GM18511 (cell line): Measurements from ENCODE around the gene DMPK.
"Not testable (repeated sequence)": the region's sequence is repeated elsewhere in the genome, so short reads cannot be mapped to it uniquely, and the experiment has no call there.

Experiments
- ATAC-seq: cut with Tn5 transposase; IDR thresholded peaks from one replicate; pipeline ENCODE4 v1.9.1; 2021; ENCODE audit warnings: mild to moderate bottlenecking, moderate library complexity; ENCODE audit not compliant: unreplicated experiment

Gene DMPK

GRCh38 chr19:45752639-45753038, 29.7 kb downstream of the DMPK start:
- ATAC-seq = no peak

- not testable (repeated sequence) for ATAC-seq
Measured at GRCh38 chr19:45751483-45751882, 30.8 kb downstream of the DMPK start.

GRCh38 chr19:45747513-45747912, 34.8 kb downstream of the DMPK start:
- ATAC-seq = no peak

GRCh38 chr19:45746866-45747265, 35.4 kb downstream of the DMPK start:
- no peak for ATAC-seq

- ATAC-seq = no peak
Measured at GRCh38 chr19:45745606-45746005, 36.7 kb downstream of the DMPK start.

- ATAC-seq = no peak
Measured at GRCh38 chr19:45742969-45743368, 39.3 kb downstream of the DMPK start.

- ATAC-seq = no peak
Measured at GRCh38 chr19:45739498-45740439, 42.5 kb downstream of the DMPK start.

- no peak for ATAC-seq
Measured at GRCh38 chr19:45733160-45733810, 49.0 kb downstream of the DMPK start, which contains the start of gene MEIOSIN. Gene MEIOSIN, plus strand, starts transcription at chr19:45733439. Its CDS starts 1,938 bp downstream, at chr19:45735377.

- ATAC-seq = peak; percentile 97
Measured at GRCh38 chr19:45730368-45731288, 51.7 kb downstream of the DMPK start, which contains the start of gene FBXO46. Gene FBXO46, minus strand, starts transcription at chr19:45730896. Its CDS starts 17,401 bp downstream, at chr19:45713495.

GRCh38 chr19:45729800-45730290, 52.4 kb downstream of the DMPK start:
- ATAC-seq = no peak

- ATAC-seq = not testable (repeated sequence)
Measured at GRCh38 chr19:45728683-45729082, 53.6 kb downstream of the DMPK start.

GRCh38 chr19:45720065-45720464, 62.2 kb downstream of the DMPK start:
- ATAC-seq = not testable (repeated sequence)
